Measurements from ENCODE around the gene SYT8. TPM values are rescaled to one million over a fixed set of nuclear protein-coding genes. Genes with fewer than 3 reads are reported as not detected.

Gene SYT8
- total RNA-seq, result 1 to 10 TPM in 2 of 4 donors, not detected in 2; 1.4 to 4.1 TPM

GRCh38 chr11:1834779-1835670 is at the start of gene SYT8:
Gene SYT8, plus strand, starts transcription at chr11:1834990. Its CDS starts 116 bp downstream, at chr11:1835106.
- peak; percentile 60 for DNase-seq
- 80% methylated on average over 19 of the region's 26 CpGs; no CpG with 5 or more reads in 1 of the 2 donors for WGBS, 2 donors (ENCODE audit: low coverage in 1 of 2)
- Histone ChIP-seq H3K36me3 (no peaks in the 10 kb centered on the region), H3K27ac (peak within 1 kb of the TSS; percentile 70 to 86 (median 80)), H3K27me3 (peaks cover 1% of the 10 kb centered on the region), H3K9me3 (no peaks in the 10 kb centered on the region), H3K4me3 (no peak within 1 kb of the TSS), H3K4me1 (peaks cover 29 to 50% (median 47%) of the 10 kb centered on the region in 4 donors)
- in situ Hi-C loops (cut with MboI; ENCODE audit: low pct_ligation_motif_present in 1 of 4, low pct_unique_long_range_greater_than_20kb in 1 of 4, low sequenced_read_pairs in 3 of 4), result no loop called here
- TF ChIP-seq POLR2AphosphoS5 (IDR thresholded peaks at IDR 0.05) (no peak), EP300 (IDR thresholded peaks at IDR 0.05; ENCODE audit: low read depth) (no peak), POLR2A (IDR thresholded peaks at IDR 0.05) (no peak)
- TF ChIP-seq, protein P1, sequence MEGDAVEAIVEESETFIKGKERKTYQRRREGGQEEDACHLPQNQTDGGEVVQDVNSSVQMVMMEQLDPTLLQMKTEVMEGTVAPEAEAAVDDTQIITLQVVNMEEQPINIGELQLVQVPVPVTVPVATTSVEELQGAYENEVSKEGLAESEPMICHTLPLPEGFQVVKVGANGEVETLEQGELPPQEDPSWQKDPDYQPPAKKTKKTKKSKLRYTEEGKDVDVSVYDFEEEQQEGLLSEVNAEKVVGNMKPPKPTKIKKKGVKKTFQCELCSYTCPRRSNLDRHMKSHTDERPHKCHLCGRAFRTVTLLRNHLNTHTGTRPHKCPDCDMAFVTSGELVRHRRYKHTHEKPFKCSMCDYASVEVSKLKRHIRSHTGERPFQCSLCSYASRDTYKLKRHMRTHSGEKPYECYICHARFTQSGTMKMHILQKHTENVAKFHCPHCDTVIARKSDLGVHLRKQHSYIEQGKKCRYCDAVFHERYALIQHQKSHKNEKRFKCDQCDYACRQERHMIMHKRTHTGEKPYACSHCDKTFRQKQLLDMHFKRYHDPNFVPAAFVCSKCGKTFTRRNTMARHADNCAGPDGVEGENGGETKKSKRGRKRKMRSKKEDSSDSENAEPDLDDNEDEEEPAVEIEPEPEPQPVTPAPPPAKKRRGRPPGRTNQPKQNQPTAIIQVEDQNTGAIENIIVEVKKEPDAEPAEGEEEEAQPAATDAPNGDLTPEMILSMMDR (IDR thresholded peaks at IDR 0.05), result no peak
- intact Hi-C loops (cut with DNase I; ENCODE audit: low total_unique reads), result loop anchor here (5.0 kb wide), 2 partner anchors 183 to 317 kb away; no protein-coding TSS in a partner anchor

- Histone ChIP-seq H3K27ac (no peak overlapping the region), H3K9me3 (no peaks in the 10 kb centered on the region), H3K4me3 (no peak overlapping the region), H3K36me3 (no peaks in the 10 kb centered on the region), H3K4me1 (no peaks in the 10 kb centered on the region), H3K27me3 (no peaks in the 10 kb centered on the region)
- TF ChIP-seq POLR2A (IDR thresholded peaks at IDR 0.05), result no peak
- TF ChIP-seq, protein P1 (IDR thresholded peaks at IDR 0.05), result no peak
- TF ChIP-seq EP300 (IDR thresholded peaks at IDR 0.05; ENCODE audit: low read depth), result no peak
- no peak for TF ChIP-seq POLR2AphosphoS5 (IDR thresholded peaks at IDR 0.05)
- DNase-seq, result no peak
- in situ Hi-C loops (cut with MboI; ENCODE audit: low pct_ligation_motif_present in 1 of 4, low pct_unique_long_range_greater_than_20kb in 1 of 4, low sequenced_read_pairs in 3 of 4), result no loop called here
- intact Hi-C loops (cut with DNase I; ENCODE audit: low total_unique reads), result no loop called here
- 80 to 86% methylated on average over 12 to 21 of the region's 21 CpGs for WGBS, 2 donors (ENCODE audit: low coverage in 1 of 2)
Observed at GRCh38 chr11:1785749-1786413, 48.9 kb upstream of the SYT8 start.

GRCh38 chr11:1786466-1786865 is 48.3 kb upstream of the SYT8 start:
- WGBS, 2 donors (ENCODE audit: low coverage in 1 of 2), result 86 to 90% methylated on average over 1 to 4 of the region's 4 CpGs
- H3K27me3 ChIP-seq, result peaks cover 2% of the 10 kb centered on the region
- TF ChIP-seq POLR2AphosphoS5 (IDR thresholded peaks at IDR 0.05) (no peak), EP300 (IDR thresholded peaks at IDR 0.05; ENCODE audit: low read depth) (no peak), POLR2A (IDR thresholded peaks at IDR 0.05) (no peak)
- TF ChIP-seq, protein P1 (IDR thresholded peaks at IDR 0.05), result no peak
- H3K36me3 ChIP-seq, result no peaks in the 10 kb centered on the region
- DNase-seq, result no peak
- H3K4me3 ChIP-seq, result no peak overlapping the region
- intact Hi-C loops (cut with DNase I; ENCODE audit: low total_unique reads) (no loop called here), in situ Hi-C loops (cut with MboI; ENCODE audit: low pct_ligation_motif_present in 1 of 4, low pct_unique_long_range_greater_than_20kb in 1 of 4, low sequenced_read_pairs in 3 of 4) (no loop called here)
- H3K4me1 ChIP-seq, result peaks cover 0 to 1% (median 0%) of the 10 kb centered on the region in 4 donors
- H3K9me3 ChIP-seq, result no peaks in the 10 kb centered on the region
- no peak overlapping the region for H3K27ac ChIP-seq

- peak in 2 of 3 donors; percentile 13 to 40 for TF ChIP-seq POLR2AphosphoS5 (IDR thresholded peaks at IDR 0.05)
- TF ChIP-seq, protein P1 (IDR thresholded peaks at IDR 0.05), result no peak
- in situ Hi-C loops (cut with MboI; ENCODE audit: low pct_ligation_motif_present in 1 of 4, low pct_unique_long_range_greater_than_20kb in 1 of 4, low sequenced_read_pairs in 3 of 4), result no loop called here
- Histone ChIP-seq H3K27me3 (peaks cover 14% of the 10 kb centered on the region), H3K27ac (no peak overlapping the region), H3K9me3 (no peaks in the 10 kb centered on the region), H3K4me3 (no peak overlapping the region), H3K36me3 (no peaks in the 10 kb centered on the region), H3K4me1 (peaks cover 0 to 9% (median 0%) of the 10 kb centered on the region in 4 donors)
- DNase-seq, result peak; percentile 57
- intact Hi-C loops (cut with DNase I; ENCODE audit: low total_unique reads), result no loop called here
- WGBS, 2 donors (ENCODE audit: low coverage in 1 of 2), result 47 to 75% methylated on average over 5 to 6 of the region's 6 CpGs
Observed at GRCh38 chr11:1791912-1792311, 42.9 kb upstream of the SYT8 start.

All from transverse colon (tissue), 4 donors.